Activated CD4-positive, CD25-positive, alpha-beta regulatory T cell treated with anti-CD3 and anti-CD28 coated beads, Interleukin-2, amount 50 U/mL, for 16 hours (primary cell): ENCODE measurements around the gene ACTC1.

ENCODE experiments used
- DNase-seq: peaks from one replicate; pipeline ENCODE4 v3.0.0-alpha.2; 2020; ENCODE audit warnings: low read depth, low spot score

ACTC1 gene

GRCh38 chr15:34799149-34800101 is 4.1 kb upstream of the ACTC1 start:
- no peak for DNase-seq

GRCh38 chr15:34796847-34797435 is 1.6 kb upstream of the ACTC1 start:
- no peak for DNase-seq

GRCh38 chr15:34794590-34795206 is 651 bp downstream of the ACTC1 start:
- no peak for DNase-seq

- no peak for DNase-seq
Observed at GRCh38 chr15:34793901-34794300, 1.4 kb downstream of the ACTC1 start.

GRCh38 chr15:34793071-34793470 is 2.3 kb downstream of the ACTC1 start:
- DNase-seq, result no peak

GRCh38 chr15:34791701-34792100 is 3.6 kb downstream of the ACTC1 start:
- DNase-seq, result no peak

GRCh38 chr15:34790121-34790520 is 5.2 kb downstream of the ACTC1 start:
- no peak for DNase-seq

- no peak for DNase-seq
Observed at GRCh38 chr15:34789326-34789725, 6.0 kb downstream of the ACTC1 start.

- DNase-seq, result no peak
Observed at GRCh38 chr15:34786206-34786605, 9.1 kb downstream of the ACTC1 start.

- DNase-seq, result no peak
Observed at GRCh38 chr15:34783991-34784390, 11.4 kb downstream of the ACTC1 start.

GRCh38 chr15:34783431-34783830 is 11.9 kb downstream of the ACTC1 start:
- DNase-seq, result no peak

- DNase-seq, result no peak
Observed at GRCh38 chr15:34782901-34783300, 12.4 kb downstream of the ACTC1 start.

GRCh38 chr15:34780725-34781124 is 14.6 kb downstream of the ACTC1 start:
- no peak for DNase-seq

- no peak for DNase-seq
Observed at GRCh38 chr15:34776606-34777105, 18.7 kb downstream of the ACTC1 start.

- DNase-seq, result no peak
Observed at GRCh38 chr15:34773917-34774316, 21.4 kb downstream of the ACTC1 start.

- no peak for DNase-seq
Observed at GRCh38 chr15:34773013-34773412, 22.3 kb downstream of the ACTC1 start.

- no peak for DNase-seq
Observed at GRCh38 chr15:34772312-34772711, 23.0 kb downstream of the ACTC1 start.

- no peak for DNase-seq
Observed at GRCh38 chr15:34769711-34770110, 25.6 kb downstream of the ACTC1 start.

- DNase-seq, result no peak
Observed at GRCh38 chr15:34768530-34768929, 26.8 kb downstream of the ACTC1 start.

- DNase-seq, result no peak
Observed at GRCh38 chr15:34765741-34766140, 29.6 kb downstream of the ACTC1 start.

GRCh38 chr15:34760909-34761308 is 34.4 kb downstream of the ACTC1 start:
- DNase-seq, result no peak

GRCh38 chr15:34759992-34760391 is 35.4 kb downstream of the ACTC1 start:
- no peak for DNase-seq
